ENCODE measurements around the gene MGAT4C. TPM values are rescaled to one million over a fixed set of nuclear protein-coding genes. Genes with fewer than 3 reads are reported as not detected.

The MGAT4C gene
- total RNA-seq, 2 donors from 2014 or later = 0.11 to 1.8 TPM

GRCh38 chr12:86249851-86250250 lies 6.3 kb downstream of the MGAT4C start:
- Mint-ChIP-seq H3K9me3 (no peaks in the 10 kb centered on the region), H3K4me3 (no peak overlapping the region), H3K36me3 (ENCODE audit: low read depth) (no peaks in the 10 kb centered on the region), H3K4me1 (peaks cover 10% of the 10 kb centered on the region), H3K27ac (no peak overlapping the region), H3K27me3 (ENCODE audit: insufficient read depth) (no peaks in the 10 kb centered on the region)
- H3K9me3 ChIP-seq (ENCODE audit: control insufficient read depth, low read length) = no peaks in the 10 kb centered on the region
- TF ChIP-seq CTCF (conservative IDR thresholded peaks at IDR 0.05) = no peak
- no peak overlapping the region for H3K4me3 ChIP-seq (ENCODE audit: low read length)
- no peaks in the 10 kb centered on the region for H3K4me1 ChIP-seq (ENCODE audit: control insufficient read depth, insufficient read depth, low read length)
- no peak for DNase-seq
- H3K9ac ChIP-seq (ENCODE audit: extremely low read depth, low read length, poor library complexity, severe bottlenecking) = no peak overlapping the region
- H3K27me3 ChIP-seq (ENCODE audit: control insufficient read depth, insufficient read depth, low read length, poor library complexity, severe bottlenecking) = no peaks in the 10 kb centered on the region
- H3K36me3 ChIP-seq (ENCODE audit: control insufficient read depth, insufficient read depth, low read length) = no peaks in the 10 kb centered on the region
- H3K27ac ChIP-seq (ENCODE audit: low read depth, low read length) = no peak overlapping the region

GRCh38 chr12:86249276-86249675 lies 6.9 kb downstream of the MGAT4C start:
- H3K27ac ChIP-seq (ENCODE audit: low read depth, low read length) = no peak overlapping the region
- Mint-ChIP-seq H3K36me3 (ENCODE audit: low read depth) (no peaks in the 10 kb centered on the region), H3K4me1 (peaks cover 6% of the 10 kb centered on the region), H3K9me3 (no peaks in the 10 kb centered on the region), H3K27ac (no peak overlapping the region), H3K27me3 (ENCODE audit: insufficient read depth) (no peaks in the 10 kb centered on the region), H3K4me3 (no peak overlapping the region)
- DNase-seq = no peak
- no peaks in the 10 kb centered on the region for H3K27me3 ChIP-seq (ENCODE audit: control insufficient read depth, insufficient read depth, low read length, poor library complexity, severe bottlenecking)
- H3K9me3 ChIP-seq (ENCODE audit: control insufficient read depth, low read length) = no peaks in the 10 kb centered on the region
- no peaks in the 10 kb centered on the region for H3K36me3 ChIP-seq (ENCODE audit: control insufficient read depth, insufficient read depth, low read length)
- WGBS, 2 experiments (ENCODE audit: insufficient coverage in 1 of 2, insufficient read length in 1 of 2) = 100% methylated on average over 1 of the region's 1 CpG; no CpG with 5 or more reads in 1 of the 2 experiments
- TF ChIP-seq CTCF (conservative IDR thresholded peaks at IDR 0.05) = no peak
- H3K9ac ChIP-seq (ENCODE audit: extremely low read depth, low read length, poor library complexity, severe bottlenecking) = no peak overlapping the region
- no peak overlapping the region for H3K4me3 ChIP-seq (ENCODE audit: low read length)
- no peaks in the 10 kb centered on the region for H3K4me1 ChIP-seq (ENCODE audit: control insufficient read depth, insufficient read depth, low read length)

GRCh38 chr12:86247871-86248270 lies 8.3 kb downstream of the MGAT4C start:
- no peak for DNase-seq
- Histone ChIP-seq H3K27ac (ENCODE audit: low read depth, low read length) (no peak overlapping the region), H3K9me3 (ENCODE audit: control insufficient read depth, low read length) (no peaks in the 10 kb centered on the region), H3K36me3 (ENCODE audit: control insufficient read depth, insufficient read depth, low read length) (no peaks in the 10 kb centered on the region), H3K4me3 (ENCODE audit: low read length) (no peak overlapping the region), H3K4me1 (ENCODE audit: control insufficient read depth, insufficient read depth, low read length) (no peaks in the 10 kb centered on the region), H3K9ac (ENCODE audit: extremely low read depth, low read length, poor library complexity, severe bottlenecking) (no peak overlapping the region), H3K27me3 (ENCODE audit: control insufficient read depth, insufficient read depth, low read length, poor library complexity, severe bottlenecking) (no peaks in the 10 kb centered on the region)
- H3K4me3 Mint-ChIP-seq = no peak overlapping the region
- H3K4me1 Mint-ChIP-seq = peaks cover 6% of the 10 kb centered on the region
- no peaks in the 10 kb centered on the region for H3K9me3 Mint-ChIP-seq
- no peak for TF ChIP-seq CTCF (conservative IDR thresholded peaks at IDR 0.05)
- no peak overlapping the region for H3K27ac Mint-ChIP-seq
- no peaks in the 10 kb centered on the region for H3K36me3 Mint-ChIP-seq (ENCODE audit: low read depth)
- H3K27me3 Mint-ChIP-seq (ENCODE audit: insufficient read depth) = no peaks in the 10 kb centered on the region
